Measurements from ENCODE around the gene GPAT3.

- TF ChIP-seq CTCF (conservative IDR thresholded peaks at IDR 0.05; ENCODE audit: low read depth, low read length): no peak
- TF ChIP-seq EZH2phosphoT487 (IDR thresholded peaks at IDR 0.05; ENCODE audit: borderline replicate concordance, low read length): no peak
- no peak for TF ChIP-seq EZH2 (IDR thresholded peaks at IDR 0.05; ENCODE audit: low read length, unreplicated experiment)
These were observed 8.2 kb upstream of the GPAT3 start for GRCh38 chr4:83527671-83528070.

All from PC-3 (cell line).